Fibroblast of lung (primary cell): ENCODE results near the gene PSEN1. TPM values are rescaled to one million over a fixed set of nuclear protein-coding genes. Genes with fewer than 3 reads are reported as not detected.

Experiments
- DNase-seq, 2 donors: peaks; one replicate each; pipeline versions ENCODE4 v3.0.0 to v3.0.0-alpha.2; 2010; ENCODE audit warnings: low read depth in 2 of 2
- H2AFZ ChIP-seq: 2 replicates; pipeline ENCODE4 v1.5.1; 2012; ENCODE audit warnings: low read length, control low read depth, inconsistent platforms
- H3K27ac ChIP-seq: 2 replicates; pipeline ENCODE4 v1.5.1; 2011; ENCODE audit warnings: low read length, control low read depth; ENCODE audit not compliant: insufficient read depth
- H3K27me3 ChIP-seq: 2 replicates; pipeline ENCODE4 v1.5.1; 2011; ENCODE audit warnings: mild to moderate bottlenecking, low read length; ENCODE audit not compliant: control insufficient read depth, insufficient read depth
- H3K36me3 ChIP-seq: 2 replicates; pipeline ENCODE4 v1.5.1; 2011; ENCODE audit warnings: low read length; ENCODE audit not compliant: control insufficient read depth, insufficient read depth
- H3K4me1 ChIP-seq: 2 replicates; pipeline ENCODE4 v1.5.1; 2011; ENCODE audit warnings: low read length; ENCODE audit not compliant: control insufficient read depth, insufficient read depth; ENCODE audit errors: extremely low read depth
- H3K4me2 ChIP-seq: 2 replicates; pipeline ENCODE4 v1.5.1; 2011; ENCODE audit warnings: low read length, control low read depth; ENCODE audit not compliant: insufficient read depth; ENCODE audit errors: extremely low read depth
- H3K4me3 ChIP-seq, 4 experiments: fragments of 200-600 bp in 1 of 4; sonication (generic) in 1 of 4; replicated peaks in 1 of 4; 2 replicates each; pipeline ENCODE4 v1.5.1; 2011 to 2016; ENCODE audit warnings: low read length in 4 of 4, low read depth in 3 of 4, mild to moderate bottlenecking in 3 of 4, control low read depth in 2 of 4, inconsistent platforms in 1 of 4, mixed read lengths in 1 of 4; ENCODE audit not compliant: insufficient read depth in 1 of 4; ENCODE audit errors: control extremely low read depth in 1 of 4
- H3K79me2 ChIP-seq: 2 replicates; pipeline ENCODE4 v1.5.1; 2012; ENCODE audit warnings: mild to moderate bottlenecking, low read length, inconsistent platforms; ENCODE audit not compliant: control insufficient read depth, insufficient read depth
- H3K9ac ChIP-seq: 2 replicates; pipeline ENCODE4 v1.5.1; 2011; ENCODE audit warnings: mild to moderate bottlenecking, low read length, control low read depth; ENCODE audit not compliant: insufficient read depth
- H3K9me3 ChIP-seq: 2 replicates; pipeline ENCODE4 v1.5.1; 2012; ENCODE audit warnings: low read depth, low read length; ENCODE audit not compliant: control insufficient read depth, insufficient read depth
- H4K20me1 ChIP-seq: 2 replicates; pipeline ENCODE4 v1.5.1; 2011; ENCODE audit warnings: low read length; ENCODE audit not compliant: control insufficient read depth, insufficient read depth; ENCODE audit errors: extremely low read depth
- EZH2 ChIP-seq: IDR thresholded peaks from 2 replicates; pipeline ENCODE4 v1.5.1; 2012; ENCODE audit warnings: low read length, control low read depth, mild to moderate bottlenecking; ENCODE audit errors: missing control alignments
- polyA plus RNA-seq, 2 donors: library from polyadenylated mRNA; depleted of rRNA in 1 of 2; stranded (reverse) in 1 of 2; unstranded in 1 of 2; fragments of >200 nt; gene quantifications; 2 replicates each; pipeline ENCODE4 v1.2.1, GENCODE V29; 2011 to 2012; ENCODE audit warnings: missing spikeins in 1 of 2
- total RNA-seq: library from RNA; depleted of rRNA; stranded (reverse); fragments of >200 nt; gene quantifications from 2 replicates; pipeline ENCODE4 v1.2.1, GENCODE V29; 2014
- TF ChIP-seq, protein P1 (sequence below), 2 donors: IDR thresholded peaks in 1 of 2; conservative IDR thresholded peaks in 1 of 2; 1 replicate in 1 of 2; 2 replicates in 1 of 2; pipeline ENCODE4 v1.5.1; 2011 to 2012; ENCODE audit warnings: low read length in 2 of 2, control low read depth in 1 of 2, inconsistent platforms in 1 of 2, low read depth in 1 of 2, mild to moderate bottlenecking in 1 of 2

PSEN1 gene
- total and polyA plus RNA-seq, 2 donors (not counting 1 experiment from before 2014, with no cell fraction given), result 22.0 to 53.7 TPM

DNA sequence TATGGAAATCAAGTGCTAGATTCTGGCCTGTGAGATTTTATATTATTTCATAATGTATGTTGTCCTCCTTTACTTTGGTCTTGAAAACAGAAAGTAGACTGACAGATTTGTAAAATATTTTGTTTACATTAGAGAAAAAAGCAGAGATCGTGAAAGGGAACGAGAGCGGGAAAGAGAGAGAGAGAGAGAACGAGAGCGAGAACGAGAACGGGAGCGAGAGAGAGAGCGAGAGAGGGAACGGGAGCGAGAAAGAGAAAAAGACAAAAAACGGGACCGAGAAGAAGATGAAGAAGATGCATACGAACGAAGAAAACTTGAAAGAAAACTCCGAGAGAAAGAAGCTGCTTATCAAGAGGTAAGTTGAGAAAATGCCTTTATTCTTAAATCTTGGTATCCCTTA lies 30.6 kb upstream of the PSEN1 start:
- DNase-seq, result no peak
- Histone ChIP-seq H3K27me3 (no peaks in the 10 kb centered on the region), H3K36me3 (peaks cover 5% of the 10 kb centered on the region), H3K4me1 (no peaks in the 10 kb centered on the region), H3K27ac (no peak overlapping the region), H3K79me2 (no peaks in the 10 kb centered on the region), H3K9ac (no peak overlapping the region), H3K4me2 (no peak overlapping the region), H4K20me1 (no peaks in the 10 kb centered on the region), H2AFZ (no peak overlapping the region), H3K4me3 (no peak overlapping the region), H3K9me3 (no peaks in the 10 kb centered on the region)
- TF ChIP-seq EZH2, result no peak
- TF ChIP-seq, protein P1, sequence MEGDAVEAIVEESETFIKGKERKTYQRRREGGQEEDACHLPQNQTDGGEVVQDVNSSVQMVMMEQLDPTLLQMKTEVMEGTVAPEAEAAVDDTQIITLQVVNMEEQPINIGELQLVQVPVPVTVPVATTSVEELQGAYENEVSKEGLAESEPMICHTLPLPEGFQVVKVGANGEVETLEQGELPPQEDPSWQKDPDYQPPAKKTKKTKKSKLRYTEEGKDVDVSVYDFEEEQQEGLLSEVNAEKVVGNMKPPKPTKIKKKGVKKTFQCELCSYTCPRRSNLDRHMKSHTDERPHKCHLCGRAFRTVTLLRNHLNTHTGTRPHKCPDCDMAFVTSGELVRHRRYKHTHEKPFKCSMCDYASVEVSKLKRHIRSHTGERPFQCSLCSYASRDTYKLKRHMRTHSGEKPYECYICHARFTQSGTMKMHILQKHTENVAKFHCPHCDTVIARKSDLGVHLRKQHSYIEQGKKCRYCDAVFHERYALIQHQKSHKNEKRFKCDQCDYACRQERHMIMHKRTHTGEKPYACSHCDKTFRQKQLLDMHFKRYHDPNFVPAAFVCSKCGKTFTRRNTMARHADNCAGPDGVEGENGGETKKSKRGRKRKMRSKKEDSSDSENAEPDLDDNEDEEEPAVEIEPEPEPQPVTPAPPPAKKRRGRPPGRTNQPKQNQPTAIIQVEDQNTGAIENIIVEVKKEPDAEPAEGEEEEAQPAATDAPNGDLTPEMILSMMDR (conservative IDR thresholded peaks at IDR 0.05 in 1 of 2, IDR thresholded peaks at IDR 0.05 in 1 of 2; ENCODE audit: low read depth in 1 of 2, low read length in 2 of 2), result no peak

GRCh38 chr14:73116079-73116665 lies 20.1 kb upstream of the PSEN1 start:
- TF ChIP-seq, protein P1 (conservative IDR thresholded peaks at IDR 0.05 in 1 of 2, IDR thresholded peaks at IDR 0.05 in 1 of 2; ENCODE audit: low read depth in 1 of 2, low read length in 2 of 2), result no peak
- TF ChIP-seq EZH2, result no peak
- no peaks in the 10 kb centered on the region for H3K4me1 ChIP-seq
- H3K27ac ChIP-seq, result no peak overlapping the region
- H3K79me2 ChIP-seq, result peaks cover 4% of the 10 kb centered on the region
- no peaks in the 10 kb centered on the region for H3K27me3 ChIP-seq
- H3K9ac ChIP-seq, result no peak overlapping the region
- H4K20me1 ChIP-seq, result no peaks in the 10 kb centered on the region
- H3K9me3 ChIP-seq, result no peaks in the 10 kb centered on the region
- no peak overlapping the region for H3K4me2 ChIP-seq
- peaks cover 9% of the 10 kb centered on the region for H3K36me3 ChIP-seq
- H2AFZ ChIP-seq, result no peak overlapping the region
- no peak for DNase-seq
- H3K4me3 ChIP-seq, result no peak overlapping the region

DNA sequence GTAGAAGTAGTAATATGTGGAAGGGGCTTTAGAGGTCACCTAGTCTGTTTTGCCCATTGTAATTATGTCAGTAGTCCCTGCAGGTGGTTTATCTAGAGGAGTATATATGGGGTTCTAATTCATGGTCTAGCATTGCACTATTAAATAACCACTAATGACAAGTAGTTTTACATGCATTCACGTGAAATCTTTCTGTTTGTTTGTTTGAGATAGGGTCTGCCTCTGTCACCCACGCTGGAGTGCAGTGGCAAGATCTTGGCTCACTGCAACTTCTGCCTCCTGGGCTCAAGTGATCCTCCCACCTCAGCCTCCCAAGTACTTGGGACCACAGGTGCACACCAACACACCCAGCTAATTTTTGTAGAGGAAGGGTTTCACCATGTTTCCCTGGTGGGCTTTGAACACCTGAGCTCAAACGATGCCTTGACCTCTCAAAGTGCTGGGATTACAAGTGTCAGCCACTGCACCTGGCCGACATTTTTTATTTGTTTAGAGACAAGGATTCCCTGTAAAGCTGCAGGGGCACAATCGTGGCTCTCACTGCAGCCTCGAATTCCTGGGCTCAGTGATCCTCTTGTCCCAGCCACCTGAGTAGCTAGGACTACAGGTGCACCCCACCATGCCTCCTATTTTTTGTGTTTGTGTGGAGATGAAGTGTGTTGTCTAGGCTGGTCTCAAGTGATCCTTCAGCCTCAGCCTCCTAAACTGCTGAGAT lies 12.0 kb upstream of the PSEN1 start:
- H3K36me3 ChIP-seq, result peaks cover 6% of the 10 kb centered on the region
- H3K9ac ChIP-seq, result no peak overlapping the region
- TF ChIP-seq, protein P1 (conservative IDR thresholded peaks at IDR 0.05 in 1 of 2, IDR thresholded peaks at IDR 0.05 in 1 of 2; ENCODE audit: low read depth in 1 of 2, low read length in 2 of 2), result no peak
- TF ChIP-seq EZH2, result no peak
- H3K4me1 ChIP-seq, result no peaks in the 10 kb centered on the region
- no peaks in the 10 kb centered on the region for H4K20me1 ChIP-seq
- no peaks in the 10 kb centered on the region for H3K27me3 ChIP-seq
- H3K79me2 ChIP-seq, result no peaks in the 10 kb centered on the region
- no peak overlapping the region for H3K4me2 ChIP-seq
- no peaks in the 10 kb centered on the region for H3K9me3 ChIP-seq
- H3K27ac ChIP-seq, result no peak overlapping the region
- no peak for DNase-seq
- H2AFZ ChIP-seq, result no peak overlapping the region
- no peak overlapping the region for H3K4me3 ChIP-seq
